RPMI8226 (cell line): Measurements from ENCODE around the gene TRAF6.

Source experiments
- DNase-seq: peaks from one replicate; pipeline ENCODE4 v3.0.0-alpha.2; 2015

TRAF6 gene

DNA sequence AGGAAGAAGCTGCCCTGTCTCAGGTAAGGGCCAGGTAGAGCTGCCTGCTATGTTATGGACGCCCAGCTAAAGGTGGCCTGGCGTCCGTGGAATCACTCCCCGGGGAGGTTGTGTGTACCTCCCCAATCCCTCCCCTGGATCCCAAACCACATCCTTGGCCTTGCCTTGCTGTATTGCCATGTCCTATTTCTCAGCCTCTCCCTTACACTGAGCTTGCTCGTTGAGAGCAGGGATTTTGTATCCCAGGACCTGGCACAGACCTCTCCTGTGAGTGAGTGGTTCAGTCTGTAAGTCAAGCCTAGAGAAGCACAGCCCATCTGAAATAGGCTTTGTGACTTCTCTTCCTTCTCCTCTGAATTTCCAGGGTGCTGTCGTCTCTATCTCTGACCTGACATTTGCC is 53.9 kb downstream of the TRAF6 start:
- DNase-seq: no peak

DNA sequence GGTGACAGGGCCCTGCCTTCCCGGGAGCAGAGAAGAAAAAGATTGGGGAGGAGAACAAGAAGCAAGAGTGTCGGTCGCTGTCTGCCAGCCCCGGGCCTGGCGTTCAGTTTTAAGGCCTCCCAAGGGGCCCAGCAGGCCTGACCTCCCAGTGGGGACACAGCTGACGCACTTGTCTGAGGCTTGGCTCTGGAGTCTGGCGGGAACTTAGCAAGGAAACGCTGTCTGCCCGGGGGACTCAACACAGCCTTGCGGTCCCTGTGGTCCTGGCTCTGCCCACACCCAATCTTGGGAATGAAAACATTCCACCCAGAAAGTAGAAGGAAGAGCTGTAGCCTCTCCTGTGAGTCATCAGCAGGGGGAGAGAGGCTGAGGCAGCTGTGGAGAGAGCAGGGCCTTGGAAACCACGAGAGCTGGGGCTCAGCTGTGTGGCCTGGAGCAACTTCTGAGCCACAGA is 54.4 kb downstream of the TRAF6 start:
- no peak for DNase-seq

- no peak for DNase-seq
Measured at GRCh38 chr11:36454941-36455631, 55.0 kb downstream of the TRAF6 start.

- no peak for DNase-seq
Measured at GRCh38 chr11:36454551-36454940, 55.5 kb downstream of the TRAF6 start.

GRCh38 chr11:36453678-36454077 is 56.4 kb downstream of the TRAF6 start:
- DNase-seq: peak; percentile 36

- DNase-seq: no peak
Measured at GRCh38 chr11:36452961-36453360, 57.1 kb downstream of the TRAF6 start.

GRCh38 chr11:36452236-36452940 is 57.7 kb downstream of the TRAF6 start:
- peak; percentile 46 for DNase-seq

DNA sequence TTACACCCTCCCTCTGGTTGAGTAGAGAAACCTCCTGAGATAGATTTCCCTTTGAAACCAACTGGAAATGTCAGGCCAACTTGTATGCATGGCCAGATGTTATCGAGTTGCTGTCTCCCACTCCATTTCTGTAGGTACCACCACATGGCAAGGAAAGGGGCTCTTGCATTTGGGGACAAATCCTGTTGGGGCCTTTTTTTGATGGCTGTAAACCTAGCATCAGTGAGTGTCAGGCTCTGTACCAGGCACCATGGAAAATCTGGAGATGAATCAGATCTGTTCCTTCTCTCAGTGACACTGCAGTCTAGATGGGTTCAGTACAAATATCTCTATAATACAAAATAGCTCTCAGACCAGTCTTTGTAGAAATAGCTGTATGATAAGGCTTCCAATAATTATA is 58.4 kb downstream of the TRAF6 start:
- no peak for DNase-seq

DNA sequence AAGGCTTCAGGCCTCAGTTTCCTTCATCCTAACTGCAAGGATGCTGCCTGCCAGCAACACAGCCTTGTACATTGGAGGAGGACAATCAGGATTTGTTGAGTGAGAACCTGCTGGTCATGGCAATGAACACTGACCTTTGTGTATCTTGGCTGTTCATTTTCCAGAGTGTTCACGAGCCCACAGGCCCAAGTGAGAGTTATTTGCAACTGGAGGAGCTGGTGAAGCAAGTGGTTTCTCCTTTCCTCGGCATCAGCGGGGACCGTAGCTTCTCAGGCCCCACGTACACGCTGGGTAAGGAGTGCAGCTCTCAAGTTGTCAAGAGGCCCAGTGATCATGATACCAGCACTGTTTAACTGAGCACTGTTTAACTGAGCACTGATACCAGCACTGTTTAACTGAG is 59.0 kb downstream of the TRAF6 start:
- no peak for DNase-seq

- no peak for DNase-seq
Measured at GRCh38 chr11:36450110-36450572, 59.9 kb downstream of the TRAF6 start.

GRCh38 chr11:36449561-36450096 is 60.4 kb downstream of the TRAF6 start:
- DNase-seq: no peak

GRCh38 chr11:36447947-36448346 is 62.1 kb downstream of the TRAF6 start:
- no peak for DNase-seq

DNA sequence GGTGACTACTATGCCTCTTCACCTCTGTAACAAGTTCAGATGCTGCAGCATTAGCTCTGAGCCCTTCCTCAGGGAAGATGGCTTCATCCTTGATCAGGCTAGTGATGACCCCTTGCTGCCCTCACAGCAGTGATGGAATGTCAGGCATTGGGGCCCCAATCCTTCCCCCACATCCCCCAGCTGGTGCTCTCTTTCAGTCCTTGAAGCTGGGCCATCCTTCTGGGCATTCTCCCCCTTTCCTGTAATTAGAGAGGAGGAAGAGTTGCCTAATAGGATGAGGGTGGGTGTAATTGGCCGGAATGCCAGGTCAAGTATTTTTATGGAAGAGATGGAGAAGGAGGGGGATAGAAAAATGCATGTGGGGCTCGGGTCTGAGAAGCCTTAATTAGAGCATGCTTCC is 62.6 kb downstream of the TRAF6 start:
- DNase-seq: no peak

- DNase-seq: no peak
Measured at GRCh38 chr11:36446135-36446534, 63.9 kb downstream of the TRAF6 start.

- DNase-seq: no peak
Measured at GRCh38 chr11:36443661-36444060, 66.4 kb downstream of the TRAF6 start.

- no peak for DNase-seq
Measured at GRCh38 chr11:36441610-36442208, 68.4 kb downstream of the TRAF6 start.

- DNase-seq: no peak
Measured at GRCh38 chr11:36438126-36438525, 71.9 kb downstream of the TRAF6 start.

DNA sequence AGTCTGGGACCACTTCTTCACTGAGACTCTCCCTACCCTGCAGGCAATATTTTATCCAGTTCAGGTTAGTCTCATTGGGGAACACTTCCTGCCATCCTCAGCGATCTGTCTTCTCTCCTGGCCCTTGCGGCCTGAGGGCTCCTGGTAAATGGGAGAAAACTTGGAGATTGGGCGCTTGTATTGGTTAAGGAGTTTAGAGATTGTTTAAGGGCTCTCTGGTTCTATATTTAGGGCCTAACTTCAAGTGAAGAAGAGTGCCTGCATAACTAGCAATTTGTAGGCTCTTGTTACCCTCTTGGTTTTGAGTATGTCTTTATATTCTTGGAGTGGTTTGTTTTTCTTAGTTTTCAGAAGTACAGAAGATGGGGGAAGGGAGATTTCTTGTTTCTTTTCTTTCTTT is 72.7 kb downstream of the TRAF6 start:
- DNase-seq: no peak
